NK-92 (cell line): ENCODE data around the gene RAD51B.

ENCODE experiments used
- DNase-seq: peaks from one replicate; lab custom pipeline; 2025; ENCODE audit not compliant: unreplicated experiment; lab: John Stamatoyannopoulos, UW

The RAD51B gene

GRCh38 chr14:68704736-68705720 lies 885.4 kb downstream of the RAD51B start:
- DNase-seq, result no peak

DNA sequence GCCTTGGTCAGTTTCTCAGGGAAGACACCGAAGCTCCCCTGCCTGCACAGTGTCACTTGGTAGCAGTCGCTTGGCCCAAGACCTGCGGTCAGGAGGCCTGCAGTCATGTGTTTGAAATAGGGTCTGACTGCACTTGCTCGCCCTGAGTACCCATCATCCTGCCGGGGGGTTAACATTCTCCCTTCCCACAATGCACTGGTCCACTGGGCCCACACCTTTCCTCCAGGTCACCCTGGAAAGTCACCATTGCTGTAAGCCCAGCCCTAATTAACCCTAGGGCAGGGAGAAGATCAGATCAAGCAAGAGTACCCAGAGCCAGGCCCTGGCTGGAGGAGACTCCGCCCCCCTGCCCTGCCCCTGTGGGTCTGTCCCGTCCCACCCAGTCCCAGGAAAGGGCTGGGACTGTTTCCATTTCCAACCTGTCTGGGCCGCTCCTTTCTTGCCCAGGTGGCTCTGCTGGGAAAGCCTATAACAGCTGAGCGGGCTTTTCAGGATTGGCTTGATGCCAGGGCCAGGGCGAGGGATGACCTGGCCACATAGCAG lies 886.2 kb downstream of the RAD51B start:
- DNase-seq, result no peak

- no peak for DNase-seq
Observed at GRCh38 chr14:68707482-68707881, 887.9 kb downstream of the RAD51B start.

GRCh38 chr14:68708343-68708742 lies 888.8 kb downstream of the RAD51B start:
- DNase-seq, result no peak

DNA sequence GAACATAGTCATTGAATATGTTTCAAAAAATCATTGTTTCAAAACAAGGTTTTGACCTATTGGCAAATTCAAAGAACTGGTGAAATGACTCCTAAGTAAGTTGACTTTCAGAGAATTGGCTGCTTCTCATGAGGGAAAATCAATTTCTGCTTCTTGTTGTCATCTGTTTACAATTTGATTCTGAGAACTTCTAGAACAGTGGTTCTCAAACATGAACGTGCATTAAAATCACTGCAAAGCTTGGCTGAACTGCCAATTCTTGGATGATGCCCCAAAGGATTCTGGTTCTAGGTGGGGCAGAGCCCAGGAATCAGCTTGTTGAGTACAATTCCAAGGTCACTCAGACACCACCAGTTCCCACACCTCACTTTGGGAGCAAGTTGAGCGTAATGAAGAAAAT lies 889.4 kb downstream of the RAD51B start:
- DNase-seq, result no peak

DNA sequence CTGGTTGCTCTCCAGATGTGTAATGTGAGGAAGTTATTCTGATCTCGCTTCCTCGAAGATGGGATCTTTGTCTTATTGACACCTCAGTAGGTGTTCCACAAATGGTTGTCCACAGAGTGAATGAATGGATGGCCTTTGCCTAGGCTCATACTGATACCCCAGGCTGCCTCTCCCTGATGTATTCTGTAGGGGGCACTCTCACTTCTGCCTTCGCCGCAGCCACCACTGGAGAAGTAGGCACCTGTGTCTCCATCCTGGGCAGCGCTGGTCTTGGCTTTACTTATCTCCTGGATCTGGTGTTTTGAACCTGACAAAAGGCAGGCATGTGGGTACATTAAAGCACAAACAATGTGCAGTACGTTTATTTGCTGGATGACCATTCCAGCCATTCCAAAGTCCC lies 891.2 kb downstream of the RAD51B start:
- DNase-seq, result no peak

- no peak for DNase-seq
Observed at GRCh38 chr14:68711561-68712309, 892.2 kb downstream of the RAD51B start.

GRCh38 chr14:68712703-68713370 lies 893.3 kb downstream of the RAD51B start:
- DNase-seq, result no peak

- no peak for DNase-seq
Observed at GRCh38 chr14:68713782-68714181, 894.2 kb downstream of the RAD51B start.

DNA sequence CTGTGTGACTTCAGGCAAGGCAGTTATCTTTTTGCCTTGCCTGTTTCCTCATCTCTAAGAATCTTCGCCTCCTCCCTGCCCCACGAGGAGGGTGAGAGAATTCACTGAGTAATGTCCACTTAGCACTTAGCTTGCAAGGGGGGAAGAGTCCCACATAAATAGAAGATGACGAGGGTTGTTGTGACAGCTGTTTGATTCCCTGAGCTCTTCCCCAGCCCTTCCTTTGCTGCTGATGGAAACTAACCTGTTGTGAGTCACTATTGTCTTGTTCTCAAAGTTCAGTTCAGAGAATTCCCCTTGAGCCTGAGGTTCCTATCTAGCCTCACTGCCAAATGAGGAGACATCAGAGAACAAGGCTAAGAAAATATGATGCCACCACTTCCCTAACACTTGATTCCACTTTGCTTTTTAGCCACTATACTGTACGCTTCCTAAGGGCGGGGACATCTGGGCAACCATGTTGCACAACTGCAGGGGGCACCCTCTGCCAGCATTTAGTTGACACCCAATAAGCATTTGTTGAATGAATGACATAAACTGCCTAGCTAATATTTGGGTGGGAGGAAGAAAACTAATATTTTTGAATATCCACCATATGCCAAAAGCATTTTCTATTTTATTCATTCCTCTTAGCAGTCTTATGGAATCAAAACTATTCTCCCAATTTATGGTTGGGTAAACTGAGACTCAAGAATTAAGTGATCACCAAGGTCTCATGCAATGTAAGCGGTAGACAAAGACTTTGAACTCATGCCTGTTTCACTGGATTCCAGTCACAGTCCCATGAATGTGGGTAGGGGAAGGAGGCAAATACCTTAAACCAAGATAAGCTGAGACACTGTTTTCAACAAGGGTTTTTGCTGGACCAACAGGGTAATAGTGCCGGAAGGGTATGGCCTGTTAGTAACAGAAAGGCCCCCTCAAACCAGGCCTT lies 895.7 kb downstream of the RAD51B start:
- no peak for DNase-seq

DNA sequence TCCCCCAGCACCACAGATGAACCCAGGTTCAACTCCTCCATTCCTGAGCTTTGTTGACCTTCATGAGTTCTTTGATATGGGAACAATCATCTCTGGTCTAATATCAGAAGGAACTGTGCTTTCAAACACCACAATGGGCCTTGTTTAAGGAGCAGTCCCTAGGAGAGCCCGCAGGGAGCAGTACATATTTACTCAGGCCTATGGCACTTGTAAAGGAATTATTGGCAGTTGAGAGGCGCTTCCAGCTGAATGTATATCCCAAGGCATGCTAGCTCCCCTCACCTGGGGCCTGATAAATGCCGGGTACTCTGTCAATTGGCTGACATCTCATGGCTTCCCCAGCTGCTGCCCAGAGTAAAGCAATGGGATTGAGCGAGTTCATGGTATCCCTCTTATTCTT lies 897.1 kb downstream of the RAD51B start:
- DNase-seq, result no peak

- no peak for DNase-seq
Observed at GRCh38 chr14:68718023-68718990, 898.7 kb downstream of the RAD51B start.

DNA sequence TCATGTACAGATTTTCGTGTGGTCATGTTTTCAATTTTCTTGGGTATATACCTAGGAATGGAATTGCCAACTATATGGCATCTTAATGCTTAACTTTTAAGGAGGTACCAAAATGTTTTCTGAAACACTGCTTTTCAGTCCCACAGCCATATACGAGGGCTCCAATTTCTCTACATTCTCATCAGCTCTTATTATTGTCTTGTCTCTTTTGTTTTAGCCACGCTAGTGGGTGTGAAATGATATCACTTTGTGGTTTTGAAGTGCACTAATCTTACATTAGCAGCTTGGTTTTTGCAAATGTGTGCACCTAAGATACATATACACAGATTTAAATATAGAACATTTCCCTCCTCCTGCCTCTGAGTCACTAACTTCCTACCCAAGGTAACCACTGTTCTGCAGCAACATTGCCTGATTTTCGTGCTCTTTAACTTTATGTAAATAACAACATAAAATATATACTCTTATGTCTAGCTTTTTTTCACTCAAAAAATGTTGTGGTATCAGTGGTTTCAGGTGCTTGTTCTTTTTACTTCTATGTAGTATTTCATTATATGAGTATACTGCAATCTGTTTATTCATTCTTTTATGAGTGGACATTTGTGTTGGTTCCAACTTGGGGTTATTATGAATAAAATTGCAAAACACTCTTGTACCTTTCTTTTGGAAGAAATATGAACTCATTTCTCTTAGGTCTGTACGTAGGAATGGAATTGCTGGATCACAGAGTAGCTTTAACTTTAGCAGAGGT lies 900.2 kb downstream of the RAD51B start:
- DNase-seq, result no peak

GRCh38 chr14:68722186-68722585 lies 902.6 kb downstream of the RAD51B start:
- DNase-seq, result no peak

DNA sequence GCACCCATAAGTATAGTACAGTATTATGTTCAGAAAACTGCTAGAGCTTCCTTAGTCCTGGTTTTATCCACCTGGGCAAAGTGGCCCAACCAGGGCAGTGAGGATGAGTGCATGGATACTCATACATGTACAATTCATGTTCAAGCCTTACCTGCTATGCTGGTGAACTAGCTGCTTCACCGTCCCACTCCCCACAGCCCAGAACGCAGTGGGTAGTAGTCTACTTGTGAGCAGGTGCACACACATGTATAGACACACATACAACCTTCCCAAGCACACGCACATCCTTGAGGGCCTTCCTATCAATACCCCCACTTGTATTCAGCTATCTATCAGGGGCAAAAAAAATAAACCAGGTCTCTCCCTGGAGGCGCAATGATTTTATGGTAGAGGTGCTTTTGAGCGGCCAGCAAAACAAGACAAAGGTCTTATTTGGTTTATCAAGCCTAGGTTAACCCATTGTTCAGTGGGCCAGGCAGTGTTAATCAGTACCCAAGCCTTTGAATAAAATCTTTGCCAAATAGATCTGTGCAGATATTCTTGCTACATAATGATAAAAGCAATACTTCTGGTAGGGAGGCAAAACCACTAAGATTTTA lies 903.5 kb downstream of the RAD51B start:
- DNase-seq, result no peak

DNA sequence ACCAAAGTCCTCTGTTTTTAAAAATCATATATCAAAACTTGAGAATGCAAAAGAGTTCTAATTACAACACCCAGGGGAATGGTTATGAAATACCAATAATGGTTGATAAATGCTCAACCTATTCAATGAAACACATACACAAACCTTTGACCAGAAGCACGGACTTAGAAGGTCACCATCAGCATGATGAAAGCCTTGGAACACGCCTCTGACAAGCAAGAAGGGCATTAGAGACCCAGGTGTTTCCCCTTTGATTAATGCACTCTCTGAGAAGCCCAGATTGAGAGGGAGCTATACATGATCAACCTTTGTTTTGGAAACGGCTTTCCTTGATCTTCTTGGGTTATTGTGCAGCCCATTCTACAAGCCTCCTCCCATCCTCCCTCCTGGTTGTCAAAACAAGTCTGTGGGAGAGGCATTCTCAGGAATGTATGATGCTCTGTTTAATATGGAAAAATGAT lies 904.3 kb downstream of the RAD51B start:
- no peak for DNase-seq

- no peak for DNase-seq
Observed at GRCh38 chr14:68724914-68725313, 905.3 kb downstream of the RAD51B start.
